ENCODE data around the gene LUM.

Gene LUM

DNA sequence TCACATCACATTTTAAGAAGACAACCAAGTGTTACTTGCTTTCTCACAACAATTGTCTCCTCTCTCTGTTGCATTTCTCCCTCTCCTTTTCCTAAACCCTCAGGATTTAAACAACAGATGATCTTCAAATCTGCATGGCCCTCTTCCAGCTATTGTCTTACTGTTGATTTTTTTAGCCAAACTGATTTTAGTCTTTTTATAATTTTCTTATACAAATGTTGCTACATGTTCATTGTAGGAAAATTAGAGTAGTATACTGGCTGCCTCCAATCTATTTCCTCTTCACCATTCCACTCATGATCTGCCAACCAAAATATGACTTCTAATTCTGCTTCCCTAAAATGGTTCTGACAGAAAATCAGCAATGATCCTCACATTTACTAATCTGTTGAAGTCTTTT lies 52.1 kb downstream of the LUM start:
- H3K9ac ChIP-seq (ENCODE audit: low read length): no peak overlapping the region
- H3K27ac ChIP-seq (ENCODE audit: low read length): no peak overlapping the region
- no peaks in the 10 kb centered on the region for H3K79me2 ChIP-seq (ENCODE audit: low read length)

DNA sequence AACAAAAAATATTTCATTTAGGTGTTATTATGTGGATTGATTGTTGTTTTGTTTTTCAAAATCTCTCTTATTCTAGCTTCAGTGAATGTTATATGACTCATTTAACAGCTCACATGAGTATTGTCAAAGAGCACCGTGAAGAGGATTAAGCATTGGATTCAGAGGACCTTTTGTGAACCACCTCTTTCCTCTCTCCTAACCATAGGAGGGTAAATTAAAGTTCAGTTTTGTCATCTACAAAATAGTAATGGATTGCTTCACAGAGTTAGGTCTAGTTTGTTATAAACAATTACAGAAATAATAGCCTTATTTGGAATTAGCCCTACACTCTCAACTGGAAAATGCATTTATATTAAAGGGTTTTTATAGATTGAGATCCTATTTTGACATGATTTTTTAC lies 52.5 kb downstream of the LUM start:
- no peak for DNase-seq
- no peaks in the 10 kb centered on the region for H4K20me1 ChIP-seq (ENCODE audit: insufficient read depth, low read length)
- H2AFZ ChIP-seq (ENCODE audit: low read length): no peak overlapping the region
- H3K4me1 ChIP-seq (ENCODE audit: low read length): no peaks in the 10 kb centered on the region
- no peak overlapping the region for H3K4me2 ChIP-seq (ENCODE audit: low read depth, low read length)
- H3K9ac ChIP-seq (ENCODE audit: low read length): no peak overlapping the region
- H3K9me2 ChIP-seq (replicated peaks; ENCODE audit: insufficient read depth, low read length): no peaks in the 10 kb centered on the region
- H3K79me2 ChIP-seq (ENCODE audit: low read length): no peaks in the 10 kb centered on the region
- no peak overlapping the region for H3K4me3 ChIP-seq (ENCODE audit: low read length)
- H3K27me3 ChIP-seq (replicated peaks; ENCODE audit: insufficient read depth, low read length): no peaks in the 10 kb centered on the region
- no peaks in the 10 kb centered on the region for H3K9me3 ChIP-seq (replicated peaks; ENCODE audit: insufficient read depth, low read length)
- H3K27ac ChIP-seq (ENCODE audit: low read length): no peak overlapping the region
- no peaks in the 10 kb centered on the region for H3F3A ChIP-seq (ENCODE audit: insufficient read depth, low read length)
- H3K36me3 ChIP-seq (replicated peaks; ENCODE audit: insufficient read depth, low read length): no peaks in the 10 kb centered on the region
- TF ChIP-seq EZH2 (optimal IDR thresholded peaks at IDR 0.05; ENCODE audit: low read depth, low read length): no peak
- TF ChIP-seq EZH2phosphoT487 (IDR thresholded peaks at IDR 0.05; ENCODE audit: low read length): no peak
- TF ChIP-seq, protein P1, sequence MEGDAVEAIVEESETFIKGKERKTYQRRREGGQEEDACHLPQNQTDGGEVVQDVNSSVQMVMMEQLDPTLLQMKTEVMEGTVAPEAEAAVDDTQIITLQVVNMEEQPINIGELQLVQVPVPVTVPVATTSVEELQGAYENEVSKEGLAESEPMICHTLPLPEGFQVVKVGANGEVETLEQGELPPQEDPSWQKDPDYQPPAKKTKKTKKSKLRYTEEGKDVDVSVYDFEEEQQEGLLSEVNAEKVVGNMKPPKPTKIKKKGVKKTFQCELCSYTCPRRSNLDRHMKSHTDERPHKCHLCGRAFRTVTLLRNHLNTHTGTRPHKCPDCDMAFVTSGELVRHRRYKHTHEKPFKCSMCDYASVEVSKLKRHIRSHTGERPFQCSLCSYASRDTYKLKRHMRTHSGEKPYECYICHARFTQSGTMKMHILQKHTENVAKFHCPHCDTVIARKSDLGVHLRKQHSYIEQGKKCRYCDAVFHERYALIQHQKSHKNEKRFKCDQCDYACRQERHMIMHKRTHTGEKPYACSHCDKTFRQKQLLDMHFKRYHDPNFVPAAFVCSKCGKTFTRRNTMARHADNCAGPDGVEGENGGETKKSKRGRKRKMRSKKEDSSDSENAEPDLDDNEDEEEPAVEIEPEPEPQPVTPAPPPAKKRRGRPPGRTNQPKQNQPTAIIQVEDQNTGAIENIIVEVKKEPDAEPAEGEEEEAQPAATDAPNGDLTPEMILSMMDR (IDR thresholded peaks at IDR 0.05; ENCODE audit: low read length): no peak

More for the DNA sequence above, 52.1 kb downstream of the LUM start:
- Histone ChIP-seq H3K4me1 (ENCODE audit: low read length) (no peaks in the 10 kb centered on the region), H3K27me3 (replicated peaks; ENCODE audit: insufficient read depth, low read length) (no peaks in the 10 kb centered on the region), H3K9me3 (replicated peaks; ENCODE audit: insufficient read depth, low read length) (no peaks in the 10 kb centered on the region), H2AFZ (ENCODE audit: low read length) (no peak overlapping the region), H3K4me3 (ENCODE audit: low read length) (no peak overlapping the region), H3F3A (ENCODE audit: insufficient read depth, low read length) (no peaks in the 10 kb centered on the region), H3K36me3 (replicated peaks; ENCODE audit: insufficient read depth, low read length) (no peaks in the 10 kb centered on the region), H3K4me2 (ENCODE audit: low read depth, low read length) (no peak overlapping the region), H4K20me1 (ENCODE audit: insufficient read depth, low read length) (no peaks in the 10 kb centered on the region), H3K9me2 (replicated peaks; ENCODE audit: insufficient read depth, low read length) (no peaks in the 10 kb centered on the region)
- no peak for DNase-seq
- TF ChIP-seq, protein P1 (IDR thresholded peaks at IDR 0.05; ENCODE audit: low read length): no peak
- no peak for TF ChIP-seq EZH2phosphoT487 (IDR thresholded peaks at IDR 0.05; ENCODE audit: low read length)
- TF ChIP-seq EZH2 (optimal IDR thresholded peaks at IDR 0.05; ENCODE audit: low read depth, low read length): no peak

DNA sequence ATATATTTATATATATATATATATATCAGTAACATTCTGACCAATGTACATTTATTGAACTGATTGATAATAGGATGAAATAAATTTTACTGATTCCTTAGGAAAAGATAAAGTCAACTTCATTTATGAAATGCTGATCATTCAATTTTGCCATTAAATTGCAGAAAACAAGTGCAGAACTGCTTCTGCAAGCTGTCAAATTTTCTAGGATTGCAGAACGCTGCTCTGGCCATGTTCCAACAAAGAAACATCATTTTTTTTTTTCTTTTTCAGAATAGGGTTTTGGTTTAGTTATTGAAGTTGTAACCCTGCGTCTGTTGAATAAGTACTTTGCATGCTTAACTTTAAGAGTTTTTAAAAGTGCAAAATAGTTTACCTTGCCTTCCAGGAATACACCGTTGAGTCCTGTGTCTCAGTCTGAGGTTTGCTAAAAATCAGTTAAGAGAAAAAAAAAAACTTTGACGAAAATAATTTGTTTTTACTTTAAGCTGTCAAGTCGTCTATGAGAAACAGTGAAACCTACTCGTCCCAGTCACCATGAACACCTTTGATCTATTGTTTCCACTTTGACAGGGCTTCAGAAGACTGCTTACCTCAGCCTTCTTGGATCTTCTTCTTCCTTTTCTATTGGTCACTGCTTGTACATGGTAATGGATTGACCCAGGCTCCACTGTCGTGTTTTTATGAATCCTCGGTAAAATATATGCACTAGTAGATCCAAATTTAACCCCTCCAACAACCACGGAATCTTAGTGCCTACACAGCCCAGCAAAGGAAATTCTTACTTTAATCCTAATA lies 53.7 kb downstream of the LUM start, which contains the start of gene KERA:
Gene KERA, minus strand, starts transcription at position 657 of the 798 bp plus-strand sequence. CDS start 1,743 bp downstream, outside the sequence.
- Histone ChIP-seq H3K4me3 (ENCODE audit: low read length) (no peak within 1 kb of the TSS), H3K9me3 (replicated peaks; ENCODE audit: insufficient read depth, low read length) (no peaks in the 10 kb centered on the region), H4K20me1 (ENCODE audit: insufficient read depth, low read length) (no peaks in the 10 kb centered on the region), H3K27ac (ENCODE audit: low read length) (no peak within 1 kb of the TSS), H3K79me2 (ENCODE audit: low read length) (no peaks in the 10 kb centered on the region), H3F3A (ENCODE audit: insufficient read depth, low read length) (no peaks in the 10 kb centered on the region), H3K27me3 (replicated peaks; ENCODE audit: insufficient read depth, low read length) (no peaks in the 10 kb centered on the region), H2AFZ (ENCODE audit: low read length) (no peak within 1 kb of the TSS), H3K36me3 (replicated peaks; ENCODE audit: insufficient read depth, low read length) (no peaks in the 10 kb centered on the region), H3K9me2 (replicated peaks; ENCODE audit: insufficient read depth, low read length) (no peaks in the 10 kb centered on the region), H3K4me2 (ENCODE audit: low read depth, low read length) (no peak within 1 kb of the TSS), H3K9ac (ENCODE audit: low read length) (no peak within 1 kb of the TSS), H3K4me1 (ENCODE audit: low read length) (no peaks in the 10 kb centered on the region)
- peak; percentile 38 for DNase-seq
- TF ChIP-seq, protein P1 (IDR thresholded peaks at IDR 0.05; ENCODE audit: low read length): no peak
- no peak for TF ChIP-seq EZH2 (optimal IDR thresholded peaks at IDR 0.05; ENCODE audit: low read depth, low read length)

Measured in MM.1S (cell line).